Suppressor macrophage treated with lipopolysaccharide for 4 hours (primary cell): Measurements from ENCODE around the gene VPS54.

Source experiments
- DNase-seq: peaks from one replicate; pipeline ENCODE4 v3.0.0-alpha.2; 2020

The VPS54 gene

DNA sequence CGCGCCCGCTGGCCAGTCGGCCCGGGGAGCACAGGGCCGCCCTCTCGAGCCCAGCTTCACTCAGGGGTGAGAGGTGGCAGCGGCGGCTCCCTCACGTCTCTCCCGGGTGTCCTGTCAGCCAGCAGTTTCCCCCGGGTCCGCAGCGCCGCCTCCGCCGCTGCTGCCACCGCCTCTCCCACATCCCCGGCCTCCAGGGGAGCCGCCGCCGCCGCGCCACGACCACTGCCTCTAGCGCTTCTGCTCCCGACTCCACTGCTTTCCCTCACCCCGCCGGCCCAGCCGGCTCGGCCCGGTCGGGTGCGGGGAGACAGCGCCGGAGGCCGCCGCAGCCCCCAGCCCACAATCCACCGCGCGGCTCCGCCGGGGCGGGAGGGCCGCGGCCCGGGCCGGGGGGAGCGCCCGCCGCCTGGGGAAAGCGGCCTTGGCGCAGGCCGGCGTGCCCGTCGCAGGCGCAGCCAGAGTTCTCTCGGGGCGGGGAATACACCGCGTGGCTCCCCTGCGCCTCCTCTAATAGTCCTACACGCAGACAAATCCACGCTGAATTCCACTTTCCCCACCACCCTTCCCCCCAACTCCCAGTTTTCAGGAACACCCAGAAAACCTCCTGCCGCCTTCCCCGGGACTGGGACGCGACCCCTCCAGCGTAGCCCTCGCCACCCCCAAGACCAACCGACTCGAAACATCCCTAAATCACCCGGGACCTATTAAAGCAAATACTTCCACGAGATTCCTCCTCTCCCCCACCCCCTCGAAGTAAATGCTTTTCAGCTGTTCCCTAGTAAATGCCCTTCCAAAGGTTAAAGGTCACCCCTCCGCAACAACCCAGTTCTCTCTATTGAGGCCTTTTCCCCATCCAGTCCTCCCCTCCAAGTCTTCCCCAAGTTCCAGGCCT, at the start of gene VPS54:
Gene VPS54 (minus strand): TSS at position 346 of the 892 bp plus-strand sequence. CDS start 35,429 bp downstream, outside the sequence.
- peak; percentile 53 for DNase-seq

GRCh38 chr2:64067326-64067725, 48.1 kb upstream of the VPS54 start:
- no peak for DNase-seq

DNA sequence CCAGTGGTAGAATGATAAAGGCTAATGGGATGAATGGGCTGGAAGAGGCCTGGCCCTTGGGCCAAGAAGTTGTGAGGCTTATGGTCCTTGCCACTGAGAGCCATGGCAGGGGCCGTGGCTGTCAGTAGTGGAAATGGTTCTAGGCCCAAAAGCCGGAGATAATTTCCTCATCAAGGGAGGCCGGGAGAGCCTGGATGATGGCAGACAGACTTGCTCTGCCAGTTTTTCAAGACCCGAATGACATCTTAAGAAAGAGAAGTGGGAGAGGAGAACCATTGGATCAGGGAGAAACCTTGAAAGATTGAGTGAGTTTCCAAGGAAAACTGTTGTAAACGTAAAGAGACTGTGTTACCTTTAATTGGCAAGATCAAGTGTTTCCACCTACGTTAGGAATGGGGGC, 46.3 kb upstream of the VPS54 start:
- no peak for DNase-seq

- no peak for DNase-seq
Measured at GRCh38 chr2:64063924-64064331, 44.7 kb upstream of the VPS54 start.

DNA sequence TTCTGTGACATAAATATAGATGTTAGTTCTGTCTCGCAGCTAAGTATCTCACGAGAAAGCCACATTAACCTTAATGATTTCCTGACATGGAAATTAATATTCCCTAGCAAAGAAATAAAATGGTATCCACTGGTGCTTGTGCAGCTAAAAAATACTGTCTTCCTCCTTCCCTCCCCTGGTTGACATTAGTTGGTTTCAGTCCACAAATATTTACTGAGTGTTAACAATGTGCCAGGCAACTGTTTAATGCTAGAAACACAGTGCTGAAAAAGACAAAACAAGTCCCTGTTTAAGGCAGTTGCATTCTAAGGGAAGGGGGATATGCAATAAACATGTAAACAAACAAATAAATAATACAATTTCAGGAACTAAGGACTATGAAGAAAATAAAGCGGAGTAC, 44.2 kb upstream of the VPS54 start:
- DNase-seq = no peak

DNA sequence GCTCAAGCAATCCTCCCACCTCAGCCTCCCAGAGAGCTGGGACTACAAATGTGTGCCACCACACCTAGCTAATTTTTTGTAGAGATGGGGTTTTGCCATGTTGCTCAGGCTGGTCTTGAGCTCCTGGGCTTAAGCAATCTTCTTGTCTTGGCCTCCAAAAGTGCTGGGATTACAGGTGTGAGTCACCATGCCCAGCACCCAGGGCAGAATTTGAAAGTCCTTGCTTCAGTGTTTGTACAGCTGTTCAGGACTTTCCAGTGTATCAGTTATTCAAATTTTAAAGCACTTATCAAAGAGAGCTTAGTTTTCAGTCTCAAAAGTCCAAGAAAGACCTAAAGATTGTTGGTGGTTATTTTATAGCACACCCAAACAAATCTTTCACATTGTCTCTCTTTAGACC, 43.6 kb upstream of the VPS54 start:
- DNase-seq = peak; percentile 33

GRCh38 chr2:64059270-64059669, 40.0 kb upstream of the VPS54 start:
- DNase-seq = no peak

GRCh38 chr2:64056021-64056420, 36.8 kb upstream of the VPS54 start:
- no peak for DNase-seq

- DNase-seq = no peak
Measured at GRCh38 chr2:64054161-64054915, 35.1 kb upstream of the VPS54 start.

- DNase-seq = peak; percentile 19
Measured at GRCh38 chr2:64052463-64053241, 33.4 kb upstream of the VPS54 start.

GRCh38 chr2:64049633-64050220, 30.5 kb upstream of the VPS54 start:
- peak; percentile 76 for DNase-seq

DNA sequence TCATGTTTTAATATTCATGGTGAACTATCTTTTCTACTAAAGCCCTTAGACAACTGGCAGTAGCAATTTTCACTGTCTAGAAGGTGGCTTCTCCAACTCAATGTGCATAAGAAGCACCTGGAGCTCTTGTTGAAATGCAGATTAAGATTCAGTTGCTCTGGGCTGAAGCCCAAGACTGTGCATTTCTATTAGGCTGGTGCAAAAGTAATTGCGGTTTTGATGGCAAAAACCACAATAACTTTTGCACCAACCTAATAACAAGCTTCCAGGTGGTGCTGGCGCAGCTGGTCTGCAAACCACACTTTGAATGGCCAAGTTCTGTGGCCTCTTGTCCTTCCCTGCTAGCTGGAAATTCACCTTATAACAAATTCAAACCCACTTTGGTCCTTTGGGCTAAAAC, 26.7 kb upstream of the VPS54 start:
- DNase-seq = no peak

GRCh38 chr2:64040161-64040560, 20.9 kb upstream of the VPS54 start:
- DNase-seq = no peak

GRCh38 chr2:64036034-64036705, 16.9 kb upstream of the VPS54 start:
- DNase-seq = peak; percentile 80

DNA sequence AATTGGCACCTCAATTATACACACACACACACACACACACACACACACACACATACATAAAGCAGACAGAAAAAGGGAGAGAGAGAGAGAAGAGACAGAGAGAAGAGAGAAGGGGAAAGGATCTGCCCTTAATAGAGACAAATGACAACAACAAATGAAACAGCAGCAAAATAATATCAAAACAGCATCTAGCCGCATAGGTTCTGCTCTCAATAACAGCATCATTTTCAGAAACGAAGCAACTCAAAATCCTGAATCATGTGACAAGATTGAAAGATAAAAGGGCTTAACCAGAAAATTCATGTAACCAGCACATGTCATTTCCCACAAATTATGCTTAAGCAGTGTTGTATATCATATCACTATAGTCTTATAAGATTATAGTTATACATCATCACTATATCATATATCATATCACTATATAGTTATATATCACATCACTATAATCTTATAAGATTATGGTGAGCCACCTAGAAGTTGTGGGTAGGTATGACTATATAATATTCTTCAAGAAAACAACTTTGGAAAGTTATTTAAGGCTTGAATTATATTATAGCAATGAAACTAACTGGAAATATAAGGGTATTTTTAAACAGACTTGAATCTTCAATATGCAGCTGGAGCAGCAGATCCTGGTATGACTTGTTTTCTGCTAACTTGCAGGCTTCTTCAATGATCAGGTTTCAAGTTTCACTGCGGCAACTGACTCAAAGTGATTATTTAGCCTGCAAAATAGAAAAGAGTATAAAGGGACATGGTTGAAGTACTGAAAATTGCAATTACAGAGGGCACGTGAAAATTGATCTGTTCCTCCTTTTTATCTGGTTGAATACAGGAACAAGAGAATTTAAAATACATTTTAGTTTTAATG, 16.1 kb upstream of the VPS54 start:
- no peak for DNase-seq

DNA sequence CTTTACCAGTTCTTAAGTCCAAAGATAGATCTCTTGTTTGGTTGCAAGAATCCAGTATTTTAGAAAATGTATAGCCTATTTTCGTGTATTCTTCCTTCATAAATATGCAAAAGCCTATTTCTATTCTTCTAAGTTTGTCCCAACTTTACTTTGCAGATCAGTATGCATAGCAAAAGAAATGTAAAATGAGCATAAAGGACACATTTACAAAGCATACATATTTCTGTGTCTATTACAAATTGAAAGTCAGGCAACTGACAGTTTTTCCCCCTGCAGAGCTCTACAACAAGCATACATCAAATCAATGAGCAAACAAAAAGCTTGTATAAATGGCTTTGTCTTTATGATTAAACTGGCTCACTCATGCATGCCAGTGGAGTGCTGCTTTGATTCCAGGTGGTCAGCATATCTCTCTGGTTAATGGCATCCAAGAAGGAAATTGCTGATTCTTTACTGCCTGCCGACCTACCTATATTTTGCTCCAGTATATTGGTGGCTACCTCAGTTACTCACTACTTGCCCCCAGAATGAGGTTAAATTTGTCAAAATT, 10.0 kb upstream of the VPS54 start:
- DNase-seq = no peak

GRCh38 chr2:64025741-64026140, 6.5 kb upstream of the VPS54 start:
- no peak for DNase-seq

GRCh38 chr2:64024259-64024949, 5.2 kb upstream of the VPS54 start:
- DNase-seq = no peak

GRCh38 chr2:64023485-64024258, 4.4 kb upstream of the VPS54 start:
- DNase-seq = no peak
